Right atrium auricular region (tissue), 2 donors: ENCODE results near the gene OTOA. TPM values are rescaled to one million over a fixed set of nuclear protein-coding genes. Genes with fewer than 3 reads are reported as not detected.
A peak's percentile ranks its signal among the peaks of the same experiment; 100 is the strongest.
"Not testable (repeated sequence)": the region's sequence is repeated elsewhere in the genome, so short reads cannot be mapped to it uniquely, and the experiment has no call there.

Source experiments
- DNase-seq: peaks from one replicate; pipeline ENCODE4 v3.0.0-alpha.2; 2019; ENCODE audit warnings: low spot score
- H3K27ac ChIP-seq, 2 donors: fragments of 200-600 bp; sonication (generic); 1 replicate in 1 of 2; 2 replicates in 1 of 2; pipeline ENCODE4 v1.5.1; 2016 to 2019
- H3K27me3 ChIP-seq, 2 donors: fragments of 200-600 bp; sonication (generic); one replicate each; pipeline versions ENCODE4 v1.5.1 to v1.6.0; 2017 to 2019
- H3K36me3 ChIP-seq: fragments of 200-600 bp; sonication (generic); one replicate; pipeline ENCODE4 v1.5.1; 2016
- H3K4me1 ChIP-seq, 2 donors: fragments of 200-600 bp; sonication (generic); one replicate each; pipeline versions ENCODE4 v1.5.1 to v1.6.0; 2017 to 2019
- H3K4me3 ChIP-seq, 2 donors: fragments of 200-600 bp; sonication (generic); 1 replicate in 1 of 2; 2 replicates in 1 of 2; pipeline ENCODE4 v1.5.1; 2017 to 2019; ENCODE audit warnings: mild to moderate bottlenecking in 1 of 2, moderate library complexity in 1 of 2
- H3K9me3 ChIP-seq, 2 donors: fragments of 200-600 bp; sonication (generic); one replicate each; pipeline ENCODE4 v1.5.1; 2019
- CTCF ChIP-seq, 2 donors: fragments of 200-600 bp; sonication (generic); IDR thresholded peaks; one replicate each; pipeline ENCODE4 v1.5.1; 2019; ENCODE audit warnings: antibody characterized with exemption in 2 of 2
- total RNA-seq, 2 donors: library from RNA; depleted of rRNA; stranded (reverse); fragments of >200 nt; gene quantifications; one replicate each; pipeline ENCODE4 v1.1.0, GENCODE V29; 2016

OTOA gene
- total RNA-seq, 2 donors from 2014 or later: not detected

DNA sequence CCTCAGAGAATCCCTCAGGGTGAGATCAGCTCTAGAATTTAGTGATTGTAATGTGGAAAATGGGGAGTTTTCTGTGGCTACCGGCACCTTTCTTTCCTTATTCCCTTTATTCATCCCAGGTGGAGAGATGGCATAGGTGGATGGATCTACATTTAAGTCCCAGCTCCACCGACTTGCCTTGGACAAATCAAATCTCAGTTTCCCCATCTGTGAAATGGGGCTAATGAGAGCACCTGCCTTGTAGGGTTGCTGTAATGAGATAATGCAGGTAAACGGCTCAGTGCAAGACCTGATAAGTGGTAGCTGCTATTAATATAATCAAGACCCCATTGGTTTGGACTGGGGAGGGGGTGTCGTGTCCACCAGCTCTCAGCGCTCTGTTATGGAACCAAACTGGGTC lies 40.5 kb downstream of the OTOA start:
- no peak overlapping the region for H3K4me3 ChIP-seq
- no peaks in the 10 kb centered on the region for H3K36me3 ChIP-seq

GRCh38 chr16:21704733-21705132 lies 41.0 kb downstream of the OTOA start:
- no peaks in the 10 kb centered on the region for H3K9me3 ChIP-seq
- no peak overlapping the region for H3K4me3 ChIP-seq
- no peaks in the 10 kb centered on the region for H3K27me3 ChIP-seq
- no peaks in the 10 kb centered on the region for H3K36me3 ChIP-seq
- no peak for TF ChIP-seq CTCF (IDR thresholded peaks at IDR 0.05)
- DNase-seq: no peak
- no peaks in the 10 kb centered on the region for H3K4me1 ChIP-seq
- H3K27ac ChIP-seq: no peak overlapping the region

More for the DNA sequence above, 40.5 kb downstream of the OTOA start:
- TF ChIP-seq CTCF (IDR thresholded peaks at IDR 0.05): no peak
- no peak for DNase-seq
- Histone ChIP-seq H3K4me1 (no peaks in the 10 kb centered on the region), H3K9me3 (no peaks in the 10 kb centered on the region), H3K27me3 (no peaks in the 10 kb centered on the region), H3K27ac (no peak overlapping the region)

GRCh38 chr16:21708533-21709115 lies 44.9 kb downstream of the OTOA start:
- H3K9me3 ChIP-seq: no peaks in the 10 kb centered on the region
- peak; percentile 60 to 82 for TF ChIP-seq CTCF (IDR thresholded peaks at IDR 0.05)
- H3K36me3 ChIP-seq: no peaks in the 10 kb centered on the region
- H3K27me3 ChIP-seq: no peaks in the 10 kb centered on the region
- H3K4me1 ChIP-seq: no peaks in the 10 kb centered on the region
- no peak overlapping the region for H3K4me3 ChIP-seq
- DNase-seq: peak; percentile 85
- H3K27ac ChIP-seq: no peak overlapping the region

GRCh38 chr16:21710938-21711337 lies 47.2 kb downstream of the OTOA start:
- Histone ChIP-seq H3K27ac (no peak overlapping the region), H3K36me3 (no peaks in the 10 kb centered on the region), H3K4me3 (no peak overlapping the region), H3K27me3 (no peaks in the 10 kb centered on the region), H3K9me3 (no peaks in the 10 kb centered on the region), H3K4me1 (no peaks in the 10 kb centered on the region)
- no peak for TF ChIP-seq CTCF (IDR thresholded peaks at IDR 0.05)
- no peak for DNase-seq

DNA sequence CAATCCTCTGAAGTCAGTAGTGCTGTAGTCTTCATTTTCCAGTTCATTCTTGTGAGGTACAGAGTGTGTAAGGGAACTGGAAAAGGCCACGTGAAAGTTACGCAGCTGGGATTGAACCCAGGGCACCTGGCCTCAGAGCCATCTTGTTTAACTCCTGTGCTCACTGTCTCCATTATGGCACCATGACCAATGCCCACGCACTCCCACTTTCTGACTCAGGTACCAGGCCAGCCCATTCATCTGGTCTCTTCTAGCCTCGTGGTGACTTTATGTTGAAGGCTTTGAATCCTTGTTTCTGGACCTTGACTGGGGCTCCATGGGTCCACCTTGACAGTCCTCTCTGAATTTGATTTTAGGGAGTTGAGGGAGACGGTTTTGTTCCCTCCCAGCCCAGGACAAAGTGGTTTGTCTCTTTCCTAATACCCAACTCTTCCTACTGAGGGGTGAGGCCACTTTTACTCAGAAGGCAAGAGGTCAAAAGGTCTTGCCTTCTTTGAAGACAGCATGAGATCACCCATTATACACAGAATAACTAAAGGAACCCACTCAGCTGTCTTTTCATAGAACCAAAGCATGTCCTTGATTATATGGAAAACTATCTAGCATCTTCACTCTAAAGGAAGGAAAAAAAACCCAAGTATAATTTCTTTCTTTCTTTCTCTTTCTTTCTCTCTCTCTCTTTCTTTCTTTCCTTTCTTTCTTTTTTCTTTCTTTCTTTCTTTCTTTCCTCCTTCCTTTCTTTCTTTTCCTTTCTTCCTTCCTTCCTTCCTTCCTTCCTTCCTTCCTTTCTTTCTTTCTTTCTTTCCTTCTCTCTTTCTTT lies 50.0 kb downstream of the OTOA start:
- TF ChIP-seq CTCF (IDR thresholded peaks at IDR 0.05): no peak
- Histone ChIP-seq H3K36me3 (no peaks in the 10 kb centered on the region), H3K4me3 (no peak overlapping the region), H3K4me1 (no peaks in the 10 kb centered on the region), H3K27me3 (no peaks in the 10 kb centered on the region), H3K9me3 (no peaks in the 10 kb centered on the region), H3K27ac (no peak overlapping the region)
- DNase-seq: no peak

- DNase-seq, H3K4me3 ChIP-seq, H3K9me3 ChIP-seq, H3K27ac ChIP-seq, H3K36me3 ChIP-seq, H3K4me1 ChIP-seq, H3K27me3 ChIP-seq: not testable (repeated sequence)
These were observed 50.5 kb downstream of the OTOA start for GRCh38 chr16:21714369-21714618.
